Mesothelial cell of epicardium (in vitro differentiated cells): Measurements from ENCODE around the gene RGS17. TPM values are rescaled to one million over a fixed set of nuclear protein-coding genes. Genes with fewer than 3 reads are reported as not detected.
A peak's percentile ranks its signal among the peaks of the same experiment; 100 is the strongest.

ENCODE experiments used
- DNase-seq, 2 experiments: peaks; one replicate each; pipeline ENCODE4 v3.0.0; 2021; ENCODE audit warnings: low spot score in 2 of 2; ENCODE audit not compliant: unreplicated experiment in 2 of 2
- H3K27ac Mint-ChIP-seq: 2 replicates; pipeline ENCODE4 v1.8.0; 2021; ENCODE audit warnings: mixed read lengths
- H3K27me3 Mint-ChIP-seq: 2 replicates; pipeline ENCODE4 v1.8.0; 2021; ENCODE audit warnings: low read depth, mixed read lengths
- H3K36me3 Mint-ChIP-seq: 2 replicates; pipeline ENCODE4 v1.8.0; 2021; ENCODE audit warnings: mixed read lengths
- H3K4me1 Mint-ChIP-seq: 2 replicates; pipeline ENCODE4 v1.8.0; 2021; ENCODE audit warnings: mixed read lengths
- H3K4me3 Mint-ChIP-seq: 2 replicates; pipeline ENCODE4 v1.8.0; 2021; ENCODE audit warnings: mild to moderate bottlenecking, moderate library complexity, mixed read lengths
- H3K9me3 Mint-ChIP-seq: 2 replicates; pipeline ENCODE4 v1.8.0; 2021; ENCODE audit warnings: mixed read lengths
- CTCF ChIP-seq: fragments of 200-600 bp; sonication (generic); IDR thresholded peaks from one replicate; pipeline ENCODE4 v1.5.0; 2021; ENCODE audit warnings: antibody characterized with exemption; ENCODE audit not compliant: unreplicated experiment
- total RNA-seq: library from RNA; stranded (reverse); gene quantifications from 3 replicates; pipeline ENCODE4 v1.2.1, GENCODE V29; 2021

Gene RGS17
- total RNA-seq, 1 donor from 2014 or later = 1.3 TPM

DNA sequence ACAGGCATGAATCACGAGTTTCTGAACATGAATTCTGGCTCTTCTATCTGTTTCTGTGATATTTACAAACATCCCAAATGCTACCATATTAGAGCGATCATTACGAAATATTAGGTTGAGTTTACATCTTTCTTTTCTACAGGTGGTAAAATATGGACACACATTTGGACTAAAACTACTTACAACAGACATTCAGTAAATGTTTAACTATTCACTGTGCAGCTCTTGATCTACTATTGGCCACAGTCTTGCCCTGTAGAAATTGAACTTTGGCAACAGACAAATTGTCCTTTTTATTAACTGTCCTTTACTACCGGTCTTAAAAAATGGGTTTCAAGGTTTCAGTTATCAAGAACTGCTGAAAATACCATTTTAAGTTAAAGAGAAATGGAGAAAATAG is 102.1 kb downstream of the RGS17 start:
- Mint-ChIP-seq H3K4me3 (no peak overlapping the region), H3K4me1 (no peaks in the 10 kb centered on the region), H3K9me3 (no peaks in the 10 kb centered on the region), H3K27ac (no peak overlapping the region), H3K27me3 (peaks cover 4% of the 10 kb centered on the region), H3K36me3 (no peaks in the 10 kb centered on the region)
- TF ChIP-seq CTCF = no peak
- no peak for DNase-seq

- H3K4me1 Mint-ChIP-seq = no peaks in the 10 kb centered on the region
- TF ChIP-seq CTCF = no peak
- H3K27me3 Mint-ChIP-seq = peaks cover 6% of the 10 kb centered on the region
- H3K27ac Mint-ChIP-seq = no peak overlapping the region
- no peak for DNase-seq
- no peaks in the 10 kb centered on the region for H3K9me3 Mint-ChIP-seq
- no peak overlapping the region for H3K4me3 Mint-ChIP-seq
- H3K36me3 Mint-ChIP-seq = no peaks in the 10 kb centered on the region
These were observed 102.8 kb downstream of the RGS17 start for GRCh38 chr6:153028286-153028685.

GRCh38 chr6:153027480-153027879 is 103.6 kb downstream of the RGS17 start:
- Mint-ChIP-seq H3K27me3 (peaks cover 6% of the 10 kb centered on the region), H3K9me3 (no peaks in the 10 kb centered on the region), H3K36me3 (no peaks in the 10 kb centered on the region), H3K4me1 (no peaks in the 10 kb centered on the region), H3K4me3 (no peak overlapping the region), H3K27ac (no peak overlapping the region)
- no peak for TF ChIP-seq CTCF
- no peak for DNase-seq

DNA sequence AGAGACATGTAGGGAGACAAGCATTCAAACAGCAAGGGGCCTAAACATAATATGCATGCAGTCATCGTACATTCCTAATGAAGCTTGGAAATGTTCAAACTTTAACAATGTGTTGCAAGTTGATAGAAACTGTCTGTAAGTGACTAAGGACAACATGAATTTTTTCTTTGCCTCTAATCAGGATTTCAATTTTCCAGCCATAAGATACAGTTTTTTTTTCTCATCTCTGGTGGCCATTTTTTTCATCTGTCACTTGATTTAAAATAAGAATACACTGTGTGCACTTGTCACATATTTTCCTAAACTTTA is 106.4 kb downstream of the RGS17 start:
- H3K9me3 Mint-ChIP-seq = no peaks in the 10 kb centered on the region
- H3K36me3 Mint-ChIP-seq = no peaks in the 10 kb centered on the region
- peaks cover 3% of the 10 kb centered on the region for H3K4me1 Mint-ChIP-seq
- no peak overlapping the region for H3K4me3 Mint-ChIP-seq
- no peak for TF ChIP-seq CTCF
- no peak for DNase-seq
- H3K27ac Mint-ChIP-seq = no peak overlapping the region
- H3K27me3 Mint-ChIP-seq = peaks cover 6% of the 10 kb centered on the region

GRCh38 chr6:153023977-153024708 is 106.9 kb downstream of the RGS17 start:
- no peak for DNase-seq
- peaks cover 6% of the 10 kb centered on the region for H3K27me3 Mint-ChIP-seq
- no peak overlapping the region for H3K4me3 Mint-ChIP-seq
- H3K9me3 Mint-ChIP-seq = peaks cover 4% of the 10 kb centered on the region
- H3K27ac Mint-ChIP-seq = no peak overlapping the region
- TF ChIP-seq CTCF = peak; percentile 88
- H3K36me3 Mint-ChIP-seq = no peaks in the 10 kb centered on the region
- peaks cover 3% of the 10 kb centered on the region for H3K4me1 Mint-ChIP-seq

DNA sequence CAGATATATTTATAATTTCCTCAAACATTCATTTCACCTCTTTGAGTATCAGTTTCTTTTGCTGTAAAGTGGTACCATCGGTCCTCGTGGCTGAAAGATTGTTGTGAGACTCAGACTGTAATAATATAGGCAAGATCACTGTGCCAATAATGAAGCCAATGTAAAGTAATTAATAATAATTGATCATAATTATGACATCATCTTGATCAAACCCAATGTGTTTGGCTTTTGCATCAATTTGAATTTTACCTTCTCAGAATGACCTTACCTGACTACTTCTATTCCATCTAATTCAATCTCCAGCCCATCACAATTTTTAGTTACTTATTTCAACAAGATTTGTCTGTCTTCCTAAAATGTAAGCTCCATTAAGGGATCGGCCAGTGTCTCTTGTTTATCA is 112.7 kb downstream of the RGS17 start:
- DNase-seq = no peak
- Mint-ChIP-seq H3K36me3 (no peaks in the 10 kb centered on the region), H3K27ac (no peak overlapping the region), H3K9me3 (peaks cover 4% of the 10 kb centered on the region), H3K4me1 (peaks cover 9% of the 10 kb centered on the region), H3K27me3 (no peaks in the 10 kb centered on the region), H3K4me3 (no peak overlapping the region)
- no peak for TF ChIP-seq CTCF
